Kidney (tissue), 14 donors: ENCODE results near the gene LSMEM2. TPM values are rescaled to one million over a fixed set of nuclear protein-coding genes. Genes with fewer than 3 reads are reported as not detected.

ENCODE experiments used
- DNase-seq, 5 donors: peaks; one replicate each; pipeline ENCODE4 v3.0.0-alpha.2; 2013 to 2020
- FAIRE-seq: peaks from 2 replicates; lab custom pipeline; 2012; peaks lifted over from hg19 to GRCh38; lab: Jason Lieb, UNC
- H3K27ac ChIP-seq, 2 donors: one replicate each; pipeline ENCODE4 v1.7.0; 2013; ENCODE audit warnings: low read depth in 2 of 2, low read length in 2 of 2, inconsistent platforms in 1 of 2
- H3K27me3 ChIP-seq: one replicate; pipeline ENCODE4 v1.7.1; 2013; ENCODE audit warnings: low read length, inconsistent platforms; ENCODE audit not compliant: control insufficient read depth, insufficient read depth
- H3K36me3 ChIP-seq, 3 donors: one replicate each; pipeline versions ENCODE4 v1.7.0 to v1.7.1; 2013; ENCODE audit warnings: low read length in 3 of 3, control low read depth in 1 of 3, inconsistent platforms in 1 of 3; ENCODE audit not compliant: insufficient read depth in 3 of 3, control insufficient read depth in 2 of 3
- H3K4me1 ChIP-seq, 3 donors: one replicate each; pipeline versions ENCODE4 v1.7.0 to v1.7.1; 2013; ENCODE audit warnings: low read length in 3 of 3, inconsistent platforms in 1 of 3, low read depth in 1 of 3; ENCODE audit not compliant: control insufficient read depth in 2 of 3, insufficient read depth in 2 of 3
- H3K4me3 ChIP-seq, 3 donors: one replicate each; pipeline versions ENCODE4 v1.7.0 to v1.8.1; 2013; ENCODE audit warnings: low read length in 3 of 3, control low read depth in 1 of 3, inconsistent platforms in 1 of 3
- H3K9ac ChIP-seq, 3 donors: one replicate each; pipeline versions ENCODE4 v1.7.0 to v1.7.1; 2013; ENCODE audit warnings: low read length in 3 of 3, control low read depth in 1 of 3, inconsistent platforms in 1 of 3
- H3K9me3 ChIP-seq, 3 donors: one replicate each; pipeline versions ENCODE4 v1.7.0 to v1.7.1; 2013; ENCODE audit warnings: low read length in 3 of 3, control low read depth in 1 of 3, inconsistent platforms in 1 of 3; ENCODE audit not compliant: control insufficient read depth in 2 of 3, insufficient read depth in 1 of 3
- intact Hi-C: fragments of 100-400 bp; cut with DNase I; formaldehyde crosslinking; loops from one replicate; pipeline ENCODE4 v1.11.1; 2022
- polyA plus RNA-seq: library from polyadenylated mRNA; stranded (reverse); fragments of 350-450 nt; fragmentation: Illumina TruSeq; extraction: RNeasy Lipid Tissue Mini Kit (QIAGEN cat#74804); gene quantifications from one replicate; pipeline ENCODE4 v1.2.3, GENCODE V29; 2014; ENCODE audit warnings: low read depth, low replicate concordance; ENCODE audit not compliant: insufficient read depth
- total RNA-seq: library from RNA; stranded (reverse); fragmentation: NEBNext Ultra II Directional; extraction: Animal tissue kit (Norgen Biotek cat#: 25700); gene quantifications from one replicate; pipeline ENCODE4 v1.2.1, GENCODE V29; 2021
- TF ChIP-seq, protein P1 (sequence below): IDR thresholded peaks from 3 replicates; pipeline ENCODE4 v1.5.1; 2012; ENCODE audit warnings: mild to moderate bottlenecking, moderate library complexity, borderline replicate concordance; ENCODE audit not compliant: insufficient read depth; ENCODE audit errors: extremely low read depth
- donor health status: control.
- donor health status: control.
- donor health status: control.
- donor health status: control.
- donor health status: control.
- donor health status: DM: yes; HTN: yes; CAD: no.
- donor health status: Normal renal cell carcinoma (clear cell type).

LSMEM2 gene
- total and polyA plus RNA-seq, 2 donors from 2014 or later = 0.22 to 0.62 TPM

DNA sequence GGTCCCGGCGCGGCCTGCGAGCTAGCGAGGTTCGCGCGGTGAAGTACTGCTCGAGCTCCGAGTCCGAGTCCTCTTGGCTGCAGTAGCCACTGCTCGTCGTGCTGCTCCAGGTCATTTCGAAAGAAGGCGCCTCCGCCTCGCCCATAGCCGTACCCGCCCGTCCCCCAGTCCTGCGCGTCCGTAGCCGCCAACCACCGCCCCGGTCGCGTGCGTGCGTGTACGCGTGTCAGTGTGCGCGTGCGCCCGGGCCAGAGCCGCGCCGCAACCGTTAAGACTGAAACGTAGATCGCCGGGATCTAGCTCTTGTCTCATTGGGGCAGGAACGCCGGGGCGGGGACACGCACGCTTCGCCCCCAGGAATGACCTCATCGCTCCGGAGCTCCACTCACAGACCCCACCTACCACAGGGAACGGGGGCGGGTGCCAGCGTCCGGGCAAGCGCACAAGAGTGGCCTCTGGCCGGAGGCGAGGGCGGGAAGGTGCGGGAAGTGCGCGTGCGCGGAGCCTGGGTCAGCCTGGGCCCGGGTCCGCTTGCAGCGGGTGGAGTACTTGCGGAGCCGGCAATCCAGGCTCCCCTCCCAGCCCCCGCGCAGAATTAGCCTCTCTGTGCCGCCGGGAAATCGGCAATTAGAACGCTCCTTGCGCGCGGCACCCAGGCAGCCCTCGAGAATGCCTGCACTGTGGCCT lies 58.4 kb downstream of the LSMEM2 start:
- Histone ChIP-seq H3K9ac (peak overlapping the region; percentile 57 to 94 (median 90)), H3K9me3 (no peaks in the 10 kb centered on the region), H3K4me1 (peaks cover 2 to 27% (median 14%) of the 10 kb centered on the region in 3 donors), H3K4me3 (peak overlapping the region; percentile 72 to 84 (median 78)), H3K36me3 (no peaks in the 10 kb centered on the region), H3K27ac (peak overlapping the region; percentile 90 to 94), H3K27me3 (no peaks in the 10 kb centered on the region)
- TF ChIP-seq, protein P1, sequence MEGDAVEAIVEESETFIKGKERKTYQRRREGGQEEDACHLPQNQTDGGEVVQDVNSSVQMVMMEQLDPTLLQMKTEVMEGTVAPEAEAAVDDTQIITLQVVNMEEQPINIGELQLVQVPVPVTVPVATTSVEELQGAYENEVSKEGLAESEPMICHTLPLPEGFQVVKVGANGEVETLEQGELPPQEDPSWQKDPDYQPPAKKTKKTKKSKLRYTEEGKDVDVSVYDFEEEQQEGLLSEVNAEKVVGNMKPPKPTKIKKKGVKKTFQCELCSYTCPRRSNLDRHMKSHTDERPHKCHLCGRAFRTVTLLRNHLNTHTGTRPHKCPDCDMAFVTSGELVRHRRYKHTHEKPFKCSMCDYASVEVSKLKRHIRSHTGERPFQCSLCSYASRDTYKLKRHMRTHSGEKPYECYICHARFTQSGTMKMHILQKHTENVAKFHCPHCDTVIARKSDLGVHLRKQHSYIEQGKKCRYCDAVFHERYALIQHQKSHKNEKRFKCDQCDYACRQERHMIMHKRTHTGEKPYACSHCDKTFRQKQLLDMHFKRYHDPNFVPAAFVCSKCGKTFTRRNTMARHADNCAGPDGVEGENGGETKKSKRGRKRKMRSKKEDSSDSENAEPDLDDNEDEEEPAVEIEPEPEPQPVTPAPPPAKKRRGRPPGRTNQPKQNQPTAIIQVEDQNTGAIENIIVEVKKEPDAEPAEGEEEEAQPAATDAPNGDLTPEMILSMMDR = no peak
- intact Hi-C loops = no loop called here
- DNase-seq (peak; percentile 99 to 100 (median 99)), FAIRE-seq (peak; percentile 73)

Other genes starting within 250 kb of the LSMEM2 start
- 149 TPM for gene RBM5, start 190.2 kb upstream of the LSMEM2 start, total RNA-seq
- gene RBM5, start 190.2 kb upstream of the LSMEM2 start, polyA plus RNA-seq = 51.0 TPM
- 39.9 TPM for gene SEMA3F, start 123.8 kb upstream of the LSMEM2 start, total RNA-seq
- gene SEMA3F, start 123.8 kb upstream of the LSMEM2 start, polyA plus RNA-seq = 36.7 TPM
- not detected for gene GNAT1, start 87.5 kb upstream of the LSMEM2 start, total RNA-seq
- gene GNAT1, start 87.5 kb upstream of the LSMEM2 start, polyA plus RNA-seq = not detected
- gene SLC38A3, start 73.8 kb upstream of the LSMEM2 start, total RNA-seq = 1.6 TPM
- 4.2 TPM for gene SLC38A3, start 73.8 kb upstream of the LSMEM2 start, polyA plus RNA-seq
- 245 TPM for gene GNAI2, start 42.9 kb upstream of the LSMEM2 start, total RNA-seq
- gene GNAI2, start 42.9 kb upstream of the LSMEM2 start, polyA plus RNA-seq = 141 TPM
- gene SEMA3B, start 9.9 kb upstream of the LSMEM2 start, total RNA-seq = 96.1 TPM
- gene SEMA3B, start 9.9 kb upstream of the LSMEM2 start, polyA plus RNA-seq = 99.9 TPM
- gene IFRD2, start 13.3 kb downstream of the LSMEM2 start, total RNA-seq = 78.1 TPM
- 54.1 TPM for gene IFRD2, start 13.3 kb downstream of the LSMEM2 start, polyA plus RNA-seq
- gene HYAL3, start 20.3 kb downstream of the LSMEM2 start, total RNA-seq = 2.0 TPM
- 3.2 TPM for gene HYAL3, start 20.3 kb downstream of the LSMEM2 start, polyA plus RNA-seq
- gene NAA80, start 20.3 kb downstream of the LSMEM2 start, total RNA-seq = 10.7 TPM
- gene NAA80, start 20.3 kb downstream of the LSMEM2 start, polyA plus RNA-seq = 8.7 TPM
- gene HYAL1, start 24.5 kb downstream of the LSMEM2 start, total RNA-seq = 47.5 TPM
- 126 TPM for gene HYAL1, start 24.5 kb downstream of the LSMEM2 start, polyA plus RNA-seq
- gene HYAL2, start 43.7 kb downstream of the LSMEM2 start, total RNA-seq = 142 TPM
- 93.2 TPM for gene HYAL2, start 43.7 kb downstream of the LSMEM2 start, polyA plus RNA-seq
- gene TUSC2, start 49.1 kb downstream of the LSMEM2 start, total RNA-seq = 33.6 TPM
- 60.0 TPM for gene TUSC2, start 49.1 kb downstream of the LSMEM2 start, polyA plus RNA-seq
- 28.9 TPM for gene RASSF1, start 61.7 kb downstream of the LSMEM2 start, total RNA-seq
- 19.1 TPM for gene RASSF1, start 61.7 kb downstream of the LSMEM2 start, polyA plus RNA-seq
- 14.2 TPM for gene ZMYND10, start 66.6 kb downstream of the LSMEM2 start, total RNA-seq
- 10.0 TPM for gene ZMYND10, start 66.6 kb downstream of the LSMEM2 start, polyA plus RNA-seq
- gene NPRL2, start 71.7 kb downstream of the LSMEM2 start, total RNA-seq = 23.5 TPM
- 39.8 TPM for gene NPRL2, start 71.7 kb downstream of the LSMEM2 start, polyA plus RNA-seq
- gene CYB561D2, start 71.8 kb downstream of the LSMEM2 start, total RNA-seq = 28.5 TPM
- 38.8 TPM for gene CYB561D2, start 71.8 kb downstream of the LSMEM2 start, polyA plus RNA-seq
- gene TMEM115, start 80.4 kb downstream of the LSMEM2 start, total RNA-seq = 40.1 TPM
- gene TMEM115, start 80.4 kb downstream of the LSMEM2 start, polyA plus RNA-seq = 54.0 TPM
- gene CACNA2D2, start 224.5 kb downstream of the LSMEM2 start, total RNA-seq = 3.6 TPM
- gene CACNA2D2, start 224.5 kb downstream of the LSMEM2 start, polyA plus RNA-seq = 6.0 TPM